RWPE2 (cell line): ENCODE measurements around the gene PLPP4.

ENCODE experiments used
- ATAC-seq: fragments of 200-7000 bp; cut with Tn5 transposase; 3 replicates; pipeline ENCODE4 v1.9.1; 2021; ENCODE audit warnings: low read depth
- DNase-seq: peaks from one replicate; pipeline ENCODE4 v3.0.0-alpha.2; 2020; ENCODE audit warnings: low spot score
- H3K27ac ChIP-seq: fragments of 450-650 bp; 2 replicates; pipeline ENCODE4 v1.5.1; 2017; ENCODE audit warnings: mild to moderate bottlenecking; ENCODE audit not compliant: poor library complexity, severe bottlenecking
- H3K27me3 ChIP-seq: fragments of 250-450 bp; sonication (Bioruptor Pico); 2 replicates; pipeline ENCODE4 v1.5.1; 2021; ENCODE audit warnings: mild to moderate bottlenecking, moderate library complexity; ENCODE audit not compliant: insufficient read depth, poor library complexity, severe bottlenecking
- H3K36me3 ChIP-seq: fragments of 250-450 bp; sonication (Bioruptor Pico); 2 replicates; pipeline ENCODE4 v1.5.1; 2020; ENCODE audit warnings: low read depth, mild to moderate bottlenecking, moderate library complexity
- H3K4me1 ChIP-seq: fragments of 250-450 bp; sonication (Bioruptor Pico); 2 replicates; pipeline ENCODE4 v1.5.1; 2021; ENCODE audit warnings: mild to moderate bottlenecking, moderate library complexity; ENCODE audit not compliant: insufficient read depth, poor library complexity, severe bottlenecking
- H3K4me3 ChIP-seq: fragments of 250-450 bp; sonication (Bioruptor Pico); 2 replicates; pipeline ENCODE4 v1.5.1; 2021; ENCODE audit warnings: mild to moderate bottlenecking, moderate library complexity; ENCODE audit not compliant: severe bottlenecking
- H3K9me3 ChIP-seq: fragments of 250-450 bp; sonication (Bioruptor Pico); 2 replicates; pipeline ENCODE4 v1.5.1; 2021; ENCODE audit warnings: mild to moderate bottlenecking, moderate library complexity; ENCODE audit not compliant: severe bottlenecking
- TF ChIP-seq, protein P1 (sequence below): fragments of 450-650 bp; IDR thresholded peaks from one replicate; pipeline ENCODE4 v1.5.1; 2017; ENCODE audit warnings: mild to moderate bottlenecking, moderate library complexity; ENCODE audit not compliant: poor library complexity, severe bottlenecking

Gene PLPP4

DNA sequence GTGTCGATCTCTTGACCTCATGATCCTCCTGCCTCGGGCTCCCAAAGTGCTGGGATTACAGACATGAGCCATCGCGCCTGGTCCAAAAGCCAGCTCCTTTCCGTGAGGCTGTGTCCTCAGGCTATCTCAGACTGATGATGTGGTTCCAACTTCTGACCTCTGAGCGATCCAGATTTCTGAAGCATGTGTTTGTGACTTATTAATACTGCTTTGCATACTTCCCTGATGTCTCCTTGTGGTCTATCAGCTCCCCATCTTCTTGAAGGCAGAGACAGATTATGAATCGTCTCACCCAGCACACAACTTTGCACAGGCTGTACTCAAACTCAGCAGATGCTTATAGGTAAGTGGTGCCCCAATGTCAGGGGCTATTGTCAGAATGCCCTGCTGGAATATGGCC, 2.0 kb upstream of the PLPP4 start:
- DNase-seq (no peak), ATAC-seq (no peak)
- no peaks in the 10 kb centered on the region for H3K9me3 ChIP-seq
- no peaks in the 10 kb centered on the region for H3K4me1 ChIP-seq
- no peaks in the 10 kb centered on the region for H3K36me3 ChIP-seq
- TF ChIP-seq, protein P1, sequence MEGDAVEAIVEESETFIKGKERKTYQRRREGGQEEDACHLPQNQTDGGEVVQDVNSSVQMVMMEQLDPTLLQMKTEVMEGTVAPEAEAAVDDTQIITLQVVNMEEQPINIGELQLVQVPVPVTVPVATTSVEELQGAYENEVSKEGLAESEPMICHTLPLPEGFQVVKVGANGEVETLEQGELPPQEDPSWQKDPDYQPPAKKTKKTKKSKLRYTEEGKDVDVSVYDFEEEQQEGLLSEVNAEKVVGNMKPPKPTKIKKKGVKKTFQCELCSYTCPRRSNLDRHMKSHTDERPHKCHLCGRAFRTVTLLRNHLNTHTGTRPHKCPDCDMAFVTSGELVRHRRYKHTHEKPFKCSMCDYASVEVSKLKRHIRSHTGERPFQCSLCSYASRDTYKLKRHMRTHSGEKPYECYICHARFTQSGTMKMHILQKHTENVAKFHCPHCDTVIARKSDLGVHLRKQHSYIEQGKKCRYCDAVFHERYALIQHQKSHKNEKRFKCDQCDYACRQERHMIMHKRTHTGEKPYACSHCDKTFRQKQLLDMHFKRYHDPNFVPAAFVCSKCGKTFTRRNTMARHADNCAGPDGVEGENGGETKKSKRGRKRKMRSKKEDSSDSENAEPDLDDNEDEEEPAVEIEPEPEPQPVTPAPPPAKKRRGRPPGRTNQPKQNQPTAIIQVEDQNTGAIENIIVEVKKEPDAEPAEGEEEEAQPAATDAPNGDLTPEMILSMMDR = no peak
- H3K27ac ChIP-seq = no peak overlapping the region
- no peak overlapping the region for H3K4me3 ChIP-seq
- peaks cover 4% of the 10 kb centered on the region for H3K27me3 ChIP-seq

DNA sequence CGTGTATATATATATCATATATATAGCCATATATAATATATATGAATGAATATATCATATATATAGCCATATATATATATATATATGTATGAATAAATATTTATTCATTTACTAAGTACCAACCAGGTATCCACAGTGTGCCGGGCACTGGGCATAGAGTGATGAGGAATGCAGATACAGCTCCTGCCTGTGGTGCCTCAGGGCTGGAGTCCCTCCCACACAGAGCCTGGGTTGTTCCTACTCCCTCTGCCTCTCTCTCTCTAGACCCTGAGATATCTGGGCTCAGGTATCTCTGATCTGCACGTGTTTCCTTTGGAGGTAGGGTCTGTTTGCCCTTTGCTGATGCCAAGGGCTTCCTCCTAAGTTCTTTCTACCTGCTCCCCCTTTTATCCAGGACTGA, 1.4 kb upstream of the PLPP4 start:
- Histone ChIP-seq H3K27me3 (peaks cover 4% of the 10 kb centered on the region), H3K36me3 (no peaks in the 10 kb centered on the region), H3K27ac (no peak overlapping the region), H3K4me1 (peaks cover 6% of the 10 kb centered on the region), H3K4me3 (no peak overlapping the region), H3K9me3 (no peaks in the 10 kb centered on the region)
- TF ChIP-seq, protein P1 = no peak
- DNase-seq (no peak), ATAC-seq (no peak)

DNA sequence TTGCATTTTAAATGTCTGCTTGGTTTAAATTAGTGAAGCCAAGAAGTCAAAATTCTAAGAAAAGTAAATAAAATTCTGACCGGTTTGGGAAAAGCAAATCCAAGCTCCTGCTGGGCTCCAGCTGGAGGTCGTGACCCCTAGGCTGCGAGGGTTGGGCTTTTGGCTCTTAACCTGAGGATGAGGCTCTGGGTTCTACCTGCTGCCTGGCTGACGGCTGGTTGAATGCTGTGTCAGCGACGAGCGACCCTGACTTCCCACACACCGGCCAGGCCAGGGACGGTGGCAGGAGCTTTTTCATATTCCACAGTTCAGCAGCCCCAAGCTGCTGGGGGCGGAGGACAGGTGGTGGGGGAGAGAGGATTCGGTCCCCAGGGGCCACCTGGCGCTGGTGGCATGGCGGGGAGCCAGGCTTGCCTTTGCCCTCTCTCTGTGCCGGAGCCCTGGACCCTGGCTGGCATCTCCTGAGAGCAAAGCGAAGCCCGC, 843 bp upstream of the PLPP4 start:
- H3K27ac ChIP-seq = no peak overlapping the region
- TF ChIP-seq, protein P1 = no peak
- H3K27me3 ChIP-seq = peaks cover 4% of the 10 kb centered on the region
- no peaks in the 10 kb centered on the region for H3K9me3 ChIP-seq
- DNase-seq = no peak
- peak overlapping the region; percentile 49 for H3K4me3 ChIP-seq
- no peak for ATAC-seq
- H3K4me1 ChIP-seq = peaks cover 11% of the 10 kb centered on the region
- H3K36me3 ChIP-seq = no peaks in the 10 kb centered on the region

DNA sequence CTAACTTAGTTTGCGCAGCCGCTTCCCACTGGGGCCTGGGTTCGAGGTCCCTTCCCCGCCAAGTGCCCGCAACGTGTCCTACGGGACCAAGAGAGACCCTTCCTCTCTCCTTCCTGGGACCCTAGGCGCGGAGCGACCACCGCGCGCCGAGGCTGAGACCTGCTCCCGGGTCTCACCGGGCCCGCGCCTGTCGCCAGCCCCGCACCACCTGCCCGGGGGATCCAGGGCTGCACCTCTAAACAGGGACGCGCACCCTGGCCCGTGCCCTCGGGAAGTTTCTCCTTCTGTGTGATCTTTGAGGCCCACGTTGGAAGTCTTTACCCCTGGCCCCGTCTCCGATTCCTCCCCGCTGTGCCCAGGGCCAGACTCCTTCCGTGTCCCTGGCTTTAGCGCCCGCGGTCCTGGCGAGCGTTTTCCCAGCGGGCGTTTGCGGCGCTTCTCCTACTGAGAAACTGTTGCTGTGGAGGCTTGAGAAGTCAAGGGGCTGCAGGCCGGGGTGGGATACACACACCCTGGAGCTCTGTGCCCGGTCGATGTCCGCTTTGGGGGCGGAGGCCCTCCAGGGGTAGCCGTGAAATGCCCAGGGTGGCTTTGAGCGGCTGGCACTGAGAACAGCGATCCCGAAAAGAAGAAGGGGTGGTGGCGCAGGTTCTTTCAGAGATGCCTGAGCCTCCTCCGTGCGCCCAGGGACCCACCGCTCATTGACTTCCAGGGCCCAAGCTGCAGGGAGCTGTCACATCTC, 575 bp downstream of the PLPP4 start:
- Histone ChIP-seq H3K27me3 (peaks cover 4% of the 10 kb centered on the region), H3K4me3 (peak overlapping the region; percentile 49), H3K9me3 (no peaks in the 10 kb centered on the region), H3K4me1 (peaks cover 11% of the 10 kb centered on the region), H3K36me3 (no peaks in the 10 kb centered on the region), H3K27ac (no peak overlapping the region)
- ATAC-seq = no peak
- TF ChIP-seq, protein P1 = no peak
- DNase-seq = no peak

DNA sequence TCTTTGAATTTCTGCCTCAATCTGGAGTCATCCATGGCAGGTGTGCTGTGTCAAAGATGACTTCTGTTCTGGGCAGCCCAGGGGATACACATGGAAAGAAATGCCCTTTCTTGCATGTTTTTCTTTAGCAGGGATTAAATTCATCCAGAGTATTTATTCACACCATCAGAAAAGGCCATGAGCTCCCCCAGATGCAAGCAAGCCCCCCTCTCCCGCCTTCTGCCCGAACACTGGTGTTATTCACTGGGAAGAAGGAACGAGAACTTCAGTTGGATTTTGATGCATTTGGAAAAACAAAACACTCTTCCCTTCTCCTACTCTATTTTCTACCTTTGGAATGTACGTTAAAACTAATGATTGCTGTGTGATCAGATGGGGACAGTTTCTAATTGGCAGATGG, 1.4 kb downstream of the PLPP4 start:
- TF ChIP-seq, protein P1 = no peak
- Histone ChIP-seq H3K4me1 (peaks cover 11% of the 10 kb centered on the region), H3K27ac (no peak overlapping the region), H3K4me3 (no peak overlapping the region), H3K27me3 (peaks cover 4% of the 10 kb centered on the region), H3K36me3 (no peaks in the 10 kb centered on the region), H3K9me3 (no peaks in the 10 kb centered on the region)
- DNase-seq (no peak), ATAC-seq (no peak)
